Measurements from ENCODE around the gene TECPR2. TPM values are rescaled to one million over a fixed set of nuclear protein-coding genes. Genes with fewer than 3 reads are reported as not detected.

The TECPR2 gene
- total and polyA plus RNA-seq, 2 donors, result 7.6 to 8.3 TPM

DNA sequence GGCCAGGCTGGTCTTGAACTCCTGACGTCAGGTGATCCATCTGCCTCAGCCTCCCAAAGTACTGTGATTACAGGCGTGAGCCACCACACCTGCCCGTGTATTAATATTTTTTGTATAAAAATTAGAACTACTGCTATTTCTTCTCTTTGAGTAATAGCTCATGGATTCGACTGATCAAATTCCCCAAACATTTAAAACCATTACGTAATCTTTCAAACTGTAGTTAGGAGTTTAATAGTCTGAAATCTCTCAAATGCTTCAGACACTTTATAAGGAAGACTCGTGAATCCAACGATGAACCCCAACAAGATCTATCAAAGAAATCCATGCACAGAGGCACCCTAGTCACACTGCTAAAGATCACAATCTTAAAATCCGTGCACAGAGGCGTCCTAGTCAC lies 16.1 kb downstream of the TECPR2 start:
- Histone ChIP-seq H3K9me3 (ENCODE audit: control insufficient read depth in 2 of 2, insufficient read depth in 1 of 2, low read length in 1 of 2) (no peaks in the 10 kb centered on the region), H3K4me1 (ENCODE audit: control insufficient read depth in 2 of 2, insufficient read depth in 2 of 2, low read length in 2 of 2) (no peaks in the 10 kb centered on the region), H3K4me3 (ENCODE audit: low read length in 2 of 2) (no peak overlapping the region), H3K27me3 (ENCODE audit: control insufficient read depth in 2 of 2, insufficient read depth in 1 of 2, low read length in 1 of 2) (no peaks in the 10 kb centered on the region), H3K36me3 (ENCODE audit: control insufficient read depth in 2 of 2, insufficient read depth in 2 of 2, low read length in 1 of 2) (peaks cover 6 to 8% of the 10 kb centered on the region in 2 donors), H3K27ac (ENCODE audit: low read depth in 1 of 2, low read length in 1 of 2) (no peak overlapping the region)
- WGBS, result 97% methylated on average over 9 of the region's 9 CpGs
- no peak for DNase-seq (ENCODE audit: low read depth in 6 of 9, low spot score in 9 of 9)

- Histone ChIP-seq H3K4me1 (ENCODE audit: control insufficient read depth in 2 of 2, insufficient read depth in 2 of 2, low read length in 2 of 2) (peaks cover 5% of the 10 kb centered on the region in 2 donors), H3K9me3 (ENCODE audit: control insufficient read depth in 2 of 2, insufficient read depth in 1 of 2, low read length in 1 of 2) (peaks cover 0 to 3% of the 10 kb centered on the region in 2 donors), H3K27ac (ENCODE audit: low read depth in 1 of 2, low read length in 1 of 2) (no peak overlapping the region), H3K36me3 (ENCODE audit: control insufficient read depth in 2 of 2, insufficient read depth in 2 of 2, low read length in 1 of 2) (peaks cover 0 to 4% of the 10 kb centered on the region in 2 donors), H3K27me3 (ENCODE audit: control insufficient read depth in 2 of 2, insufficient read depth in 1 of 2, low read length in 1 of 2) (no peaks in the 10 kb centered on the region), H3K4me3 (ENCODE audit: low read length in 2 of 2) (no peak overlapping the region)
- DNase-seq (ENCODE audit: low read depth in 6 of 9, low spot score in 9 of 9), result no peak
Measured at GRCh38 chr14:102387086-102387485, 24.3 kb downstream of the TECPR2 start.

- DNase-seq (ENCODE audit: low read depth in 6 of 9, low spot score in 9 of 9), result no peak
- Histone ChIP-seq H3K4me1 (ENCODE audit: control insufficient read depth in 2 of 2, insufficient read depth in 2 of 2, low read length in 2 of 2) (peaks cover 7 to 8% of the 10 kb centered on the region in 2 donors), H3K27ac (ENCODE audit: low read depth in 1 of 2, low read length in 1 of 2) (no peak overlapping the region), H3K9me3 (ENCODE audit: control insufficient read depth in 2 of 2, insufficient read depth in 1 of 2, low read length in 1 of 2) (peaks cover 0 to 7% of the 10 kb centered on the region in 2 donors), H3K36me3 (ENCODE audit: control insufficient read depth in 2 of 2, insufficient read depth in 2 of 2, low read length in 1 of 2) (peaks cover 0 to 6% of the 10 kb centered on the region in 2 donors), H3K27me3 (ENCODE audit: control insufficient read depth in 2 of 2, insufficient read depth in 1 of 2, low read length in 1 of 2) (no peaks in the 10 kb centered on the region), H3K4me3 (ENCODE audit: low read length in 2 of 2) (no peak overlapping the region)
- WGBS, result 98% methylated on average over 2 of the region's 2 CpGs
Measured at GRCh38 chr14:102389246-102389645, 26.5 kb downstream of the TECPR2 start.

- 96% methylated on average over 2 of the region's 2 CpGs for WGBS
- DNase-seq (ENCODE audit: low read depth in 6 of 9, low spot score in 9 of 9), result no peak
- Histone ChIP-seq H3K4me3 (ENCODE audit: low read length in 2 of 2) (no peak overlapping the region), H3K36me3 (ENCODE audit: control insufficient read depth in 2 of 2, insufficient read depth in 2 of 2, low read length in 1 of 2) (peaks cover 0 to 5% of the 10 kb centered on the region in 2 donors), H3K27ac (ENCODE audit: low read depth in 1 of 2, low read length in 1 of 2) (no peak overlapping the region), H3K4me1 (ENCODE audit: control insufficient read depth in 2 of 2, insufficient read depth in 2 of 2, low read length in 2 of 2) (peaks cover 10 to 11% of the 10 kb centered on the region in 2 donors), H3K9me3 (ENCODE audit: control insufficient read depth in 2 of 2, insufficient read depth in 1 of 2, low read length in 1 of 2) (peaks cover 0 to 7% of the 10 kb centered on the region in 2 donors), H3K27me3 (ENCODE audit: control insufficient read depth in 2 of 2, insufficient read depth in 1 of 2, low read length in 1 of 2) (no peaks in the 10 kb centered on the region)
Measured at GRCh38 chr14:102390064-102390855, 27.5 kb downstream of the TECPR2 start.

DNA sequence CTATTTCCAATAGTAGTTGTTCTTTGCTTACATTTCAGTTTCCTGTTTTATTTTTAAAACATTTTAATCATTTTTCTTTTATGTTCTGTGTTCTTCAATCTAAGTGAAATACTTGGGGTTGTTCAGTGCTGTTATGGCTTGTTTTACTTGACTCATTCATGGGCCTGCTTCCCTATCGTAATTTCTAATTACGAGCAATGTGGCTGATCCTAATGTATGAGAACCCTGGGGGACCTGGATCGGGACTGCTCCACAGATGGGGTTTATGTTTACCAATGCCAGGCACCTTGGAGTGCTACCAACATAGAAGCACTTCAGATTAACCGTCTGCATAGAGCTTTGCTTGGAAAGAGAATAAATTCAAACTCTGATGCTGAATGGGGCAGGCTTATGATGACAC lies 29.8 kb downstream of the TECPR2 start:
- no peak overlapping the region for H3K27ac ChIP-seq (ENCODE audit: low read depth in 1 of 2, low read length in 1 of 2)
- H3K4me3 ChIP-seq (ENCODE audit: low read length in 2 of 2), result no peak overlapping the region
- peaks cover 0 to 10% of the 10 kb centered on the region in 2 donors for H3K9me3 ChIP-seq (ENCODE audit: control insufficient read depth in 2 of 2, insufficient read depth in 1 of 2, low read length in 1 of 2)
- peaks cover 14 to 18% of the 10 kb centered on the region in 2 donors for H3K4me1 ChIP-seq (ENCODE audit: control insufficient read depth in 2 of 2, insufficient read depth in 2 of 2, low read length in 2 of 2)
- H3K27me3 ChIP-seq (ENCODE audit: control insufficient read depth in 2 of 2, insufficient read depth in 1 of 2, low read length in 1 of 2), result no peaks in the 10 kb centered on the region
- H3K36me3 ChIP-seq (ENCODE audit: control insufficient read depth in 2 of 2, insufficient read depth in 2 of 2, low read length in 1 of 2), result peaks cover 0 to 2% of the 10 kb centered on the region in 2 donors
- no peak for DNase-seq (ENCODE audit: low read depth in 6 of 9, low spot score in 9 of 9)
- 97% methylated on average over 4 of the region's 4 CpGs for WGBS

GRCh38 chr14:102394717-102395375 lies 32.1 kb downstream of the TECPR2 start:
- peak overlapping the region in 1 of 2 donors; percentile 57 for H3K27ac ChIP-seq (ENCODE audit: low read depth in 1 of 2, low read length in 1 of 2)
- H3K9me3 ChIP-seq (ENCODE audit: control insufficient read depth in 2 of 2, insufficient read depth in 1 of 2, low read length in 1 of 2), result peaks cover 2 to 28% of the 10 kb centered on the region in 2 donors
- H3K4me3 ChIP-seq (ENCODE audit: low read length in 2 of 2), result no peak overlapping the region
- peaks cover 0 to 2% of the 10 kb centered on the region in 2 donors for H3K36me3 ChIP-seq (ENCODE audit: control insufficient read depth in 2 of 2, insufficient read depth in 2 of 2, low read length in 1 of 2)
- no peaks in the 10 kb centered on the region for H3K27me3 ChIP-seq (ENCODE audit: control insufficient read depth in 2 of 2, insufficient read depth in 1 of 2, low read length in 1 of 2)
- peak; percentile 29 to 87 (median 65) for DNase-seq (ENCODE audit: low read depth in 6 of 9, low spot score in 9 of 9)
- WGBS, result 51% methylated on average over 9 of the region's 9 CpGs
- peaks cover 14 to 18% of the 10 kb centered on the region in 2 donors for H3K4me1 ChIP-seq (ENCODE audit: control insufficient read depth in 2 of 2, insufficient read depth in 2 of 2, low read length in 2 of 2)

GRCh38 chr14:102396521-102396920 lies 33.8 kb downstream of the TECPR2 start:
- H3K4me1 ChIP-seq (ENCODE audit: control insufficient read depth in 2 of 2, insufficient read depth in 2 of 2, low read length in 2 of 2), result peaks cover 14 to 18% of the 10 kb centered on the region in 2 donors
- peaks cover 2 to 39% of the 10 kb centered on the region in 2 donors for H3K9me3 ChIP-seq (ENCODE audit: control insufficient read depth in 2 of 2, insufficient read depth in 1 of 2, low read length in 1 of 2)
- no peak overlapping the region for H3K27ac ChIP-seq (ENCODE audit: low read depth in 1 of 2, low read length in 1 of 2)
- H3K27me3 ChIP-seq (ENCODE audit: control insufficient read depth in 2 of 2, insufficient read depth in 1 of 2, low read length in 1 of 2), result no peaks in the 10 kb centered on the region
- DNase-seq (ENCODE audit: low read depth in 6 of 9, low spot score in 9 of 9), result no peak
- WGBS, result 98% methylated on average over 7 of the region's 7 CpGs
- peaks cover 0 to 2% of the 10 kb centered on the region in 2 donors for H3K36me3 ChIP-seq (ENCODE audit: control insufficient read depth in 2 of 2, insufficient read depth in 2 of 2, low read length in 1 of 2)
- no peak overlapping the region for H3K4me3 ChIP-seq (ENCODE audit: low read length in 2 of 2)

GRCh38 chr14:102403028-102403427 lies 40.3 kb downstream of the TECPR2 start:
- Histone ChIP-seq H3K4me1 (ENCODE audit: control insufficient read depth in 2 of 2, insufficient read depth in 2 of 2, low read length in 2 of 2) (no peaks in the 10 kb centered on the region), H3K9me3 (ENCODE audit: control insufficient read depth in 2 of 2, insufficient read depth in 1 of 2, low read length in 1 of 2) (peaks cover 2 to 26% of the 10 kb centered on the region in 2 donors), H3K27ac (ENCODE audit: low read depth in 1 of 2, low read length in 1 of 2) (no peak overlapping the region), H3K4me3 (ENCODE audit: low read length in 2 of 2) (no peak overlapping the region), H3K36me3 (ENCODE audit: control insufficient read depth in 2 of 2, insufficient read depth in 2 of 2, low read length in 1 of 2) (peaks cover 3 to 4% of the 10 kb centered on the region in 2 donors), H3K27me3 (ENCODE audit: control insufficient read depth in 2 of 2, insufficient read depth in 1 of 2, low read length in 1 of 2) (no peaks in the 10 kb centered on the region)
- DNase-seq (ENCODE audit: low read depth in 6 of 9, low spot score in 9 of 9), result no peak

DNA sequence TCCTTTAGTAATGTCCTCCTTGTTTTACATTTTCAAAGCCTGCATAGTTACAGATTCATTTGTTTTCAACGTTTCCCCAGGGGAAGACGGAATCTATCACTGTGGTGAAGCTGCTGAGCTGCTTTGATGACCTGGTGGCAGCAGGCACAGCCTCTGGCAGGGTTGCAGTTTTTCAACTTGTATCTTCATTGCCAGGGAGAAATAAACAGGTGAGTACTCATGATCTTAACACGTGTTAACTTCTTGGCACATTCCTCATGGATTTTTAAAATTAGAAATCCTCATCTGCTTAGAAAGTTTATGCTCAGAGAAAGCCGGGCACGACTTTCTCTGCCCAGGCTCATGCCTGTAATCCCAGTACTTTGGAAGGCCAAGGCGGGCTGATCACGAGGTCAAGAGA lies 44.5 kb downstream of the TECPR2 start:
- peaks cover 3 to 10% of the 10 kb centered on the region in 2 donors for H3K36me3 ChIP-seq (ENCODE audit: control insufficient read depth in 2 of 2, insufficient read depth in 2 of 2, low read length in 1 of 2)
- no peaks in the 10 kb centered on the region for H3K9me3 ChIP-seq (ENCODE audit: control insufficient read depth in 2 of 2, insufficient read depth in 1 of 2, low read length in 1 of 2)
- no peak overlapping the region for H3K27ac ChIP-seq (ENCODE audit: low read depth in 1 of 2, low read length in 1 of 2)
- H3K4me3 ChIP-seq (ENCODE audit: low read length in 2 of 2), result no peak overlapping the region
- no peak for DNase-seq (ENCODE audit: low read depth in 6 of 9, low spot score in 9 of 9)
- peaks cover 0 to 4% of the 10 kb centered on the region in 2 donors for H3K4me1 ChIP-seq (ENCODE audit: control insufficient read depth in 2 of 2, insufficient read depth in 2 of 2, low read length in 2 of 2)
- H3K27me3 ChIP-seq (ENCODE audit: control insufficient read depth in 2 of 2, insufficient read depth in 1 of 2, low read length in 1 of 2), result no peaks in the 10 kb centered on the region
- WGBS, result 98% methylated on average over 7 of the region's 7 CpGs
